Nephron (organoid): ENCODE measurements around the gene ZNF512.
"Not testable (repeated sequence)": the region's sequence is repeated elsewhere in the genome, so short reads cannot be mapped to it uniquely, and the experiment has no call there.

ENCODE experiments used
- H3K27ac Mint-ChIP-seq, 3 experiments: 2 replicates each; pipeline ENCODE4 v1.8.0; 2020; ENCODE audit warnings: mixed read lengths in 3 of 3, mild to moderate bottlenecking in 2 of 3, moderate library complexity in 1 of 3
- H3K27me3 Mint-ChIP-seq: 2 replicates; pipeline ENCODE4 v1.8.0; 2021; ENCODE audit warnings: low read depth, mild to moderate bottlenecking, moderate library complexity, mixed read lengths
- H3K36me3 Mint-ChIP-seq: 2 replicates; pipeline ENCODE4 v1.8.0; 2020; ENCODE audit warnings: low read depth, mixed read lengths
- H3K4me1 Mint-ChIP-seq: 2 replicates; pipeline ENCODE4 v1.8.0; 2020; ENCODE audit warnings: mixed read lengths
- H3K4me3 Mint-ChIP-seq, 3 experiments: 2 replicates each; pipeline ENCODE4 v1.8.0; 2020; ENCODE audit warnings: mild to moderate bottlenecking in 3 of 3, mixed read lengths in 3 of 3, moderate library complexity in 2 of 3
- H3K9me3 Mint-ChIP-seq: 2 replicates; pipeline ENCODE4 v1.8.0; 2020; ENCODE audit warnings: mixed read lengths
- TF ChIP-seq, protein P1 (sequence below), 3 experiments: fragments of 200-600 bp; sonication (generic); IDR thresholded peaks; one replicate each; pipeline ENCODE4 v1.5.0; 2021; ENCODE audit warnings: antibody characterized with exemption in 3 of 3; ENCODE audit not compliant: unreplicated experiment in 3 of 3

ZNF512 gene

DNA sequence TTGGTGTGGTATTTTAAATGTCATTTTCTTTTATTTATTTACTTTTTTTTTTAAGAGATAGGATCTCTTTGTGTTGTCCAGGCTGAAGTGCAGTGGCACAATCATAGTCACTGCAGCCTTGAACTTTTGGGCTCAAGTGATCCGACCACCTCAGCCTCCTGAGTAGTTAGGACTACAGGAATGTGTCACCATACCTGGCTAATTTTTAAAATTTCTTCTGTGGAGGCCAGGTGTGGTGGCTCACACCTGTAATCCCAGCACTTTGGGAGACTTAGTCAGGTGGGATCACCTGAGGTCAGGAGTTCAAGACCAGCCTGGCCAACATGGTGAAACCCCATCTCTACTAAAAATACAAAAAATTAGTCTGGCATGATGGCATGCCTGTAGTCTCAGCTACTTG is 33.5 kb upstream of the ZNF512 start:
- H3K4me3 Mint-ChIP-seq = no peak overlapping the region
- H3K4me1 Mint-ChIP-seq = no peaks in the 10 kb centered on the region
- TF ChIP-seq, protein P1, sequence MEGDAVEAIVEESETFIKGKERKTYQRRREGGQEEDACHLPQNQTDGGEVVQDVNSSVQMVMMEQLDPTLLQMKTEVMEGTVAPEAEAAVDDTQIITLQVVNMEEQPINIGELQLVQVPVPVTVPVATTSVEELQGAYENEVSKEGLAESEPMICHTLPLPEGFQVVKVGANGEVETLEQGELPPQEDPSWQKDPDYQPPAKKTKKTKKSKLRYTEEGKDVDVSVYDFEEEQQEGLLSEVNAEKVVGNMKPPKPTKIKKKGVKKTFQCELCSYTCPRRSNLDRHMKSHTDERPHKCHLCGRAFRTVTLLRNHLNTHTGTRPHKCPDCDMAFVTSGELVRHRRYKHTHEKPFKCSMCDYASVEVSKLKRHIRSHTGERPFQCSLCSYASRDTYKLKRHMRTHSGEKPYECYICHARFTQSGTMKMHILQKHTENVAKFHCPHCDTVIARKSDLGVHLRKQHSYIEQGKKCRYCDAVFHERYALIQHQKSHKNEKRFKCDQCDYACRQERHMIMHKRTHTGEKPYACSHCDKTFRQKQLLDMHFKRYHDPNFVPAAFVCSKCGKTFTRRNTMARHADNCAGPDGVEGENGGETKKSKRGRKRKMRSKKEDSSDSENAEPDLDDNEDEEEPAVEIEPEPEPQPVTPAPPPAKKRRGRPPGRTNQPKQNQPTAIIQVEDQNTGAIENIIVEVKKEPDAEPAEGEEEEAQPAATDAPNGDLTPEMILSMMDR (IDR thresholded peaks at IDR 0.05; ENCODE audit: unreplicated experiment in 3 of 3) = no peak
- peaks cover 26% of the 10 kb centered on the region for H3K27me3 Mint-ChIP-seq
- no peaks in the 10 kb centered on the region for H3K36me3 Mint-ChIP-seq
- H3K9me3 Mint-ChIP-seq = peaks cover 4% of the 10 kb centered on the region
- no peak overlapping the region for H3K27ac Mint-ChIP-seq

DNA sequence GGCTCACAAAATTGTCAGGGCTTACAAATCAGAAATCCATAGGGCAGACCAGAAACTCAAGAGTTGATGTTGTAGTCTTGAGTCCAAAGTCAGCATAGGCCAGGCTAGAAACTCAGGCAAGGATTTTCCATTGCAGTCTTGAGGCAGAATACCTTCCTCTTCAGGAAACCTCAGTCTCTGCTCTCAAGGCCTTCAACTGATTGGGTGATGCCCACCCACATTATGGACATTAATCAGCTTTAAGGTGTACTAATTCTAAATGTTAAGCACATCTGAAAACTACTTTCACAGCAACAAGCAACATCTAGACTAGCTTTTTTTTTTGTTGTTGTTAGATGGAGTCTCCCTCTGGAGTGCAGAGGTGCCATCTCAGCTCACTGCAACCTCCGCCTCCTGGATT is 31.3 kb upstream of the ZNF512 start:
- Mint-ChIP-seq H3K36me3 (no peaks in the 10 kb centered on the region), H3K27ac (no peak overlapping the region), H3K4me3 (no peak overlapping the region), H3K4me1 (no peaks in the 10 kb centered on the region), H3K27me3 (peaks cover 30% of the 10 kb centered on the region), H3K9me3 (peaks cover 7% of the 10 kb centered on the region)
- TF ChIP-seq, protein P1 (IDR thresholded peaks at IDR 0.05; ENCODE audit: unreplicated experiment in 3 of 3) = no peak

DNA sequence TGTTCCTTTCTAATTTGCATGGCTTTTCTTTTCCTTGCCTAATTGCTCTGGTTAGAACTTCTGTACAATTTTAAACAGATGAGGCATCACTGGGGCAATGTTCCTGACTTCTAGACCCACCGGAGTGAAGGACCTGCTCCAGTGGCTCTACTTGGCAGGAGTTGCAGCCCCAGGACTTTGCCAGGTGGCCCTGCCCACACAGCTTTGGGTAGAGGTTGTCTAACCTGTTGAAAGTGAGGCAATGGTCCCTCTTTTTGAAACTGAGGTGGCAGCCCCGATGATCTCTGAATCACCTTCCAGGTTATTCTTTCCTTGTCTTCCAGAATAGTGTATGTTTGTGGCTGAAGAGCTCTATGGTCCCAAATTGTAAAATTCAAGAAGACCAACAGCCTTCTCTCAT is 29.9 kb upstream of the ZNF512 start:
- Mint-ChIP-seq H3K9me3 (peaks cover 3% of the 10 kb centered on the region), H3K4me3 (no peak overlapping the region), H3K36me3 (no peaks in the 10 kb centered on the region), H3K27me3 (peaks cover 30% of the 10 kb centered on the region), H3K27ac (no peak overlapping the region), H3K4me1 (no peaks in the 10 kb centered on the region)
- TF ChIP-seq, protein P1 (IDR thresholded peaks at IDR 0.05; ENCODE audit: unreplicated experiment in 3 of 3) = no peak

DNA sequence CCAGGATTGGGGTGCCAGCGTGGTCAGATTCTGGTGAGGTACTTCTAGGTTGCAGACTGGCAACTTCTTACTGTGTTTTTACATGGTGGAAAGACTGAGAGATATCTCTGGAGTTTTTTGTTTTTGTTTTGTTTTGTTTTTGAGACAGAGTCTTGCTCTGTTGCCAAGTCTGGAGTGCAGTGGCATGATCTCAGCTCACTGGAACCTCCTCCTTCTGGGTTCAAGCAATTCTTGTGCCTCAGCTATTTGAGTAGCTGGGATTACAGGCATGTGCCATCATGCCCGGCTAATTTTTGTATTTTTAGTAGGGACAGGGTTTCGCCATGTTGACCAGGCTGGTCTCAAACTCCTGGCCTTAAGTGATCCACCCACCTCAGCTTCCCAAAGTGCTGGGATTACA is 28.4 kb upstream of the ZNF512 start:
- H3K4me3 Mint-ChIP-seq, H3K36me3 Mint-ChIP-seq, H3K4me1 Mint-ChIP-seq, H3K9me3 Mint-ChIP-seq, H3K27ac Mint-ChIP-seq: not testable (repeated sequence)
- H3K27me3 Mint-ChIP-seq = peaks cover 33% of the 10 kb centered on the region

DNA sequence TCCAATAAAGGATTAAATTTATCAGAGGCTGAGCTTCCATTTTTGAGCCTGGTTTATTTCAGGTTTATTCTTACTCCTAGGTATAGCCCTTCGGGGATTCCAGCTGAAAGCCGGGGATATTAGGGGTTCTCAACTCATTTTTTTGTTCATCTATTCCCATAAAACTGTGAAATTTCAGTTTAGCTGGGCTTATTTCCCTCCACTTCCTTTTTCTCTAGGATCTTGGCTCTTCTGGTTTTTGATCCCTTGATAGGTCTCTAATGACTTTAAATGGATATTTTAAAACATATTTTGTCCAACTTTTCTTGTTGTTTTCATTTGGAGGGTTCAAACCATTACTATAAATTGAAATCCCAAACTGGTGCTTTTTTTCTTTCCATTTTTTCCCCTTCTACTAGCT is 23.6 kb upstream of the ZNF512 start:
- Mint-ChIP-seq H3K9me3 (peaks cover 8% of the 10 kb centered on the region), H3K36me3 (no peaks in the 10 kb centered on the region), H3K27me3 (peaks cover 8% of the 10 kb centered on the region), H3K4me3 (no peak overlapping the region), H3K4me1 (no peaks in the 10 kb centered on the region), H3K27ac (no peak overlapping the region)
- TF ChIP-seq, protein P1 (IDR thresholded peaks at IDR 0.05; ENCODE audit: unreplicated experiment in 3 of 3) = no peak

DNA sequence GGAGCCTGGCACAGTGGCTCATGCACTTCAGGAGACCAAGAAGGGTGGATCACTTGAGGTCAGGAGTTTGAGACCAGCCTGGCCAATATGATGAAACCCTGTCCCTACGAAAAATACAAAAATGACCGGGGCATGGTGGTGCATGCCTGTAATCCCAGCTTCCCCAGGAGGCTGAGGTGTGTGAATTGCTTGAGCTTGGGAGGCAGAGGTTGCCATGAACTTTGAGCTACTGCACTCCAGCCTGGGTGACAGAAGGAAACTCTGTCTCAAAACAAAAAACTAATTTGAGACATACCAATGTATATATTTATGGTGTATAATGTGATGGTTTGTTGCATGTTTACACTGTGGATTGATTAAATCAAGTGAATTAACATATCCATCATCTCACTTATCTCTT is 21.8 kb upstream of the ZNF512 start:
- Mint-ChIP-seq H3K36me3 (no peaks in the 10 kb centered on the region), H3K27me3 (peaks cover 8% of the 10 kb centered on the region), H3K4me3 (no peak overlapping the region), H3K9me3 (peaks cover 5% of the 10 kb centered on the region), H3K27ac (no peak overlapping the region), H3K4me1 (no peaks in the 10 kb centered on the region)
- TF ChIP-seq, protein P1 (IDR thresholded peaks at IDR 0.05; ENCODE audit: unreplicated experiment in 3 of 3) = no peak
